ENCODE data around the gene CDHR3. TPM values are rescaled to one million over a fixed set of nuclear protein-coding genes. Genes with fewer than 3 reads are reported as not detected.

CDHR3 gene
- total RNA-seq, 1 donor from 2014 or later: 10.6 TPM

- H3K27ac Mint-ChIP-seq (ENCODE audit: unreplicated experiment): no peak overlapping the region
- peaks cover 16% of the 10 kb centered on the region for H3K4me1 Mint-ChIP-seq (ENCODE audit: unreplicated experiment)
- H3K4me3 Mint-ChIP-seq (ENCODE audit: unreplicated experiment): no peak overlapping the region
- H3K9me3 Mint-ChIP-seq (ENCODE audit: unreplicated experiment): no peaks in the 10 kb centered on the region
- no peak for DNase-seq (ENCODE audit: low spot score)
- peaks cover 4% of the 10 kb centered on the region for H3K27me3 Mint-ChIP-seq (ENCODE audit: unreplicated experiment)
- H3K36me3 Mint-ChIP-seq (ENCODE audit: low read depth, unreplicated experiment): no peaks in the 10 kb centered on the region
- TF ChIP-seq CTCF (IDR thresholded peaks at IDR 0.05; ENCODE audit: unreplicated experiment): no peak
Measured at GRCh38 chr7:106054971-106055532, 92.0 kb downstream of the CDHR3 start.

GRCh38 chr7:106056513-106057203 lies 93.6 kb downstream of the CDHR3 start:
- Mint-ChIP-seq H3K36me3 (ENCODE audit: low read depth, unreplicated experiment) (peaks cover 4% of the 10 kb centered on the region), H3K4me1 (ENCODE audit: unreplicated experiment) (peaks cover 19% of the 10 kb centered on the region), H3K27ac (ENCODE audit: unreplicated experiment) (peak overlapping the region; percentile 54), H3K4me3 (ENCODE audit: unreplicated experiment) (no peak overlapping the region), H3K27me3 (ENCODE audit: unreplicated experiment) (peaks cover 6% of the 10 kb centered on the region), H3K9me3 (ENCODE audit: unreplicated experiment) (no peaks in the 10 kb centered on the region)
- peak; percentile 74 for DNase-seq (ENCODE audit: low spot score)
- TF ChIP-seq CTCF (IDR thresholded peaks at IDR 0.05; ENCODE audit: unreplicated experiment): peak; percentile 71

- H3K4me3 Mint-ChIP-seq (ENCODE audit: unreplicated experiment): no peak overlapping the region
Measured at GRCh38 chr7:106057204-106057961, 94.3 kb downstream of the CDHR3 start.

GRCh38 chr7:106057962-106058927 lies 95.2 kb downstream of the CDHR3 start:
- H3K4me1 Mint-ChIP-seq (ENCODE audit: unreplicated experiment): peaks cover 25% of the 10 kb centered on the region
- no peaks in the 10 kb centered on the region for H3K9me3 Mint-ChIP-seq (ENCODE audit: unreplicated experiment)
- no peak for DNase-seq (ENCODE audit: low spot score)
- H3K4me3 Mint-ChIP-seq (ENCODE audit: unreplicated experiment): no peak overlapping the region
- TF ChIP-seq CTCF (IDR thresholded peaks at IDR 0.05; ENCODE audit: unreplicated experiment): no peak
- H3K27me3 Mint-ChIP-seq (ENCODE audit: unreplicated experiment): peaks cover 6% of the 10 kb centered on the region
- no peak overlapping the region for H3K27ac Mint-ChIP-seq (ENCODE audit: unreplicated experiment)
- peaks cover 4% of the 10 kb centered on the region for H3K36me3 Mint-ChIP-seq (ENCODE audit: low read depth, unreplicated experiment)

More at GRCh38 chr7:106057204-106057961, 94.3 kb downstream of the CDHR3 start:
- H3K27me3 Mint-ChIP-seq (ENCODE audit: unreplicated experiment): peaks cover 6% of the 10 kb centered on the region
- no peaks in the 10 kb centered on the region for H3K9me3 Mint-ChIP-seq (ENCODE audit: unreplicated experiment)
- DNase-seq (ENCODE audit: low spot score): no peak
- H3K4me1 Mint-ChIP-seq (ENCODE audit: unreplicated experiment): peaks cover 19% of the 10 kb centered on the region
- no peak overlapping the region for H3K27ac Mint-ChIP-seq (ENCODE audit: unreplicated experiment)
- peaks cover 4% of the 10 kb centered on the region for H3K36me3 Mint-ChIP-seq (ENCODE audit: low read depth, unreplicated experiment)
- no peak for TF ChIP-seq CTCF (IDR thresholded peaks at IDR 0.05; ENCODE audit: unreplicated experiment)

All from endothelial cell (in vitro differentiated cells).